B cell (primary cell): ENCODE results near the gene KIF13A.

ENCODE experiments used
- CTCF ChIP-seq: fragments of 200-600 bp; IDR thresholded peaks from one replicate; pipeline ENCODE4 v1.8.0; 2022; ENCODE audit warnings: antibody characterized with exemption, mild to moderate bottlenecking
- EZH2 ChIP-seq: IDR thresholded peaks from 2 replicates; pipeline ENCODE4 v1.6.1; 2012; ENCODE audit warnings: borderline replicate concordance, low read depth, mild to moderate bottlenecking, moderate library complexity, low read length; ENCODE audit not compliant: insufficient read depth, poor library complexity, severe bottlenecking

GRCh38 chr6:17927705-17928104 is 59.7 kb downstream of the KIF13A start:
- TF ChIP-seq CTCF (no peak), EZH2 (no peak)
